Activated CD8-positive, alpha-beta T cell treated with anti-CD3 and anti-CD28 coated beads, Interleukin-2, amount 10 ng/mL, durations not matched to agents 7 days and 5 days (primary cell): Measurements from ENCODE around the gene LILRA5. TPM values are rescaled to one million over a fixed set of nuclear protein-coding genes. Genes with fewer than 3 reads are reported as not detected.

Source experiments
- ATAC-seq: fragments of 150-1000 bp; cut with Tn5 transposase; one replicate; pipeline ENCODE4 v1.10.0; 2021; ENCODE audit warnings: moderate library complexity
- CTCF ChIA-PET: fragments of 350-600 bp; sonication (Branson Sonifier 250); formaldehyde crosslinking; loops from one replicate; lab custom pipeline; 2021; ENCODE audit warnings: antibody characterized with exemption; lab: Charles Lee
- POLR2A ChIA-PET: fragments of 350-600 bp; sonication (Branson Sonifier 250); formaldehyde crosslinking; loops from one replicate; lab custom pipeline; 2021; ENCODE audit warnings: antibody characterized with exemption; lab: Charles Lee
- DNase-seq: peaks from one replicate; pipeline ENCODE4 v3.0.0-alpha.2; 2020
- H3K27ac Mint-ChIP-seq: one replicate; pipeline ENCODE4 v1.8.0; 2021; ENCODE audit warnings: mild to moderate bottlenecking, mixed read lengths
- H3K27me3 Mint-ChIP-seq: one replicate; pipeline ENCODE4 v1.8.0; 2021; ENCODE audit warnings: low read depth, mixed read lengths
- H3K36me3 Mint-ChIP-seq: one replicate; pipeline ENCODE4 v1.8.0; 2021; ENCODE audit warnings: low read depth, mixed read lengths
- H3K4me1 Mint-ChIP-seq: one replicate; pipeline ENCODE4 v1.8.0; 2021; ENCODE audit warnings: low read depth, mixed read lengths
- H3K4me3 Mint-ChIP-seq: one replicate; pipeline ENCODE4 v1.8.0; 2021; ENCODE audit warnings: mild to moderate bottlenecking, mixed read lengths
- H3K9me3 Mint-ChIP-seq: one replicate; pipeline ENCODE4 v1.8.0; 2022; ENCODE audit warnings: mixed read lengths; ENCODE audit not compliant: insufficient read depth
- microRNA-seq: library from miRNA; unstranded; fragments of <30 nt; microRNA quantifications from one replicate; pipeline ENCODE4 v1.2.0, GENCODE V29; 2022
- total RNA-seq, 2 experiments: library from RNA; stranded (reverse); gene quantifications; one replicate each; pipeline ENCODE4 v1.2.3, GENCODE V29; 2021

LILRA5 gene
- total RNA-seq, 2 experiments from 2014 or later = not detected

- POLR2A ChIA-PET = no interaction called here
- DNase-seq (peak; percentile 84), ATAC-seq (peak; percentile 85)
- Mint-ChIP-seq H3K36me3 (no peaks in the 10 kb centered on the region), H3K4me1 (no peaks in the 10 kb centered on the region), H3K4me3 (no peak overlapping the region), H3K9me3 (no peaks in the 10 kb centered on the region), H3K27me3 (peaks cover 21% of the 10 kb centered on the region), H3K27ac (no peak overlapping the region)
- CTCF ChIA-PET = interaction anchor here (0.5 to 2.7 kb wide), 36 partner anchors 8 to 242 kb away, joined by 3 to 30 read pairs (median 4); partner anchors contain the start of genes CNOT3, LENG1, LENG8 and LILRB5
These were observed 46.8 kb downstream of the LILRA5 start for GRCh38 chr19:54266133-54266532.

GRCh38 chr19:54262470-54262869, 50.5 kb downstream of the LILRA5 start:
- Mint-ChIP-seq H3K36me3 (no peaks in the 10 kb centered on the region), H3K27me3 (peaks cover 12% of the 10 kb centered on the region), H3K9me3 (no peaks in the 10 kb centered on the region), H3K27ac (no peak overlapping the region), H3K4me3 (no peak overlapping the region), H3K4me1 (no peaks in the 10 kb centered on the region)
- ATAC-seq = no peak
- POLR2A ChIA-PET = no interaction called here
- DNase-seq = no peak
- CTCF ChIA-PET = no interaction called here

GRCh38 chr19:54262066-54262465, 50.9 kb downstream of the LILRA5 start:
- POLR2A ChIA-PET = no interaction called here
- no peaks in the 10 kb centered on the region for H3K36me3 Mint-ChIP-seq
- H3K4me3 Mint-ChIP-seq = no peak overlapping the region
- H3K27ac Mint-ChIP-seq = no peak overlapping the region
- DNase-seq (no peak), ATAC-seq (no peak)
- CTCF ChIA-PET = no interaction called here
- peaks cover 12% of the 10 kb centered on the region for H3K27me3 Mint-ChIP-seq
- no peaks in the 10 kb centered on the region for H3K4me1 Mint-ChIP-seq
- H3K9me3 Mint-ChIP-seq = no peaks in the 10 kb centered on the region

- no peak within 1 kb of the TSS for H3K27ac Mint-ChIP-seq
- ChIA-PET CTCF (interaction anchor here (1.9 kb wide), 1 partner anchor 9 kb away, joined by 8 read pairs; no protein-coding TSS in a partner anchor), POLR2A (no interaction called here)
- H3K36me3 Mint-ChIP-seq = no peaks in the 10 kb centered on the region
- no peak within 1 kb of the TSS for H3K4me3 Mint-ChIP-seq
- DNase-seq = no peak
- peaks cover 6% of the 10 kb centered on the region for H3K27me3 Mint-ChIP-seq
- no peaks in the 10 kb centered on the region for H3K9me3 Mint-ChIP-seq
- ATAC-seq = no peak
- H3K4me1 Mint-ChIP-seq = no peaks in the 10 kb centered on the region
These were observed 55.9 kb downstream of the LILRA5 start, which contains the start of gene LILRB5 for GRCh38 chr19:54257116-54257480. Gene LILRB5, minus strand, starts transcription at chr19:54257273. Its CDS starts 80 bp downstream, at chr19:54257193.

Small RNAs within 50 kb of the gene (microRNA-seq; reads per million reads assigned to microRNA genes)
- not detected for gene MIR4752

Other genes starting within 250 kb of the LILRA5 start
- gene VSTM1, start 249.3 kb downstream of the LILRA5 start, total RNA-seq = not detected
- not detected for gene TARM1, start 231.8 kb downstream of the LILRA5 start, total RNA-seq
- under 1 TPM; 0.34 to 0.42 TPM for gene OSCAR, start 212.4 kb downstream of the LILRA5 start, total RNA-seq
- gene NDUFA3, start 210.3 kb downstream of the LILRA5 start, total RNA-seq = 100 to 1,000 TPM; 138 to 152 TPM
- 10 to 100 TPM; 50.9 to 51.4 TPM for gene TFPT, start 197.5 kb downstream of the LILRA5 start, total RNA-seq
- gene PRPF31, start 197.4 kb downstream of the LILRA5 start, total RNA-seq = 10 to 100 TPM; 77.5 to 82.8 TPM
- gene CNOT3, start 175.4 kb downstream of the LILRA5 start, total RNA-seq = 10 to 100 TPM; 55.1 to 58.4 TPM
- gene LENG1, start 153.4 kb downstream of the LILRA5 start, total RNA-seq = 1 to 10 TPM; 6.6 to 7.5 TPM
- gene TMC4, start 140.0 kb downstream of the LILRA5 start, total RNA-seq = under 1 TPM; 0.55 to 0.76 TPM
- gene MBOAT7, start 123.6 kb downstream of the LILRA5 start, total RNA-seq = 10 to 100 TPM; 56.9 to 58.8 TPM
- gene TSEN34, start 121.9 kb downstream of the LILRA5 start, total RNA-seq = 10 to 100 TPM; 11.2 to 11.9 TPM
- 1,000 to 10,000 TPM; 1,244 to 1,253 TPM for gene RPS9, start 112.3 kb downstream of the LILRA5 start, total RNA-seq
- gene LILRB3, start 90.2 kb downstream of the LILRA5 start, total RNA-seq = 1 to 10 TPM; 1.1 to 1.5 TPM
- under 1 TPM in 1 of 2 experiments, not detected in 1; 0.18 TPM for gene LILRA6, start 70.4 kb downstream of the LILRA5 start, total RNA-seq
- gene LILRB5, start 55.9 kb downstream of the LILRA5 start, total RNA-seq = not detected
- gene LILRB2, start 32.1 kb downstream of the LILRA5 start, total RNA-seq = not detected
- not detected for gene LILRA4, start 26.0 kb upstream of the LILRA5 start, total RNA-seq
- 10 to 100 TPM; 92.8 to 97.6 TPM for gene LAIR1, start 51.8 kb upstream of the LILRA5 start, total RNA-seq
- 1 to 10 TPM in 1 of 2 experiments, under 1 TPM in 1; 0.99 to 1.3 TPM for gene TTYH1, start 102.3 kb upstream of the LILRA5 start, total RNA-seq
- gene LENG8, start 136.0 kb upstream of the LILRA5 start, total RNA-seq = 100 to 1,000 TPM; 171 to 181 TPM
- 1 to 10 TPM; 5.3 to 5.6 TPM for gene LENG9, start 150.6 kb upstream of the LILRA5 start, total RNA-seq
- gene CDC42EP5, start 160.1 kb upstream of the LILRA5 start, total RNA-seq = not detected
- 1 to 10 TPM; 1.4 to 1.6 TPM for gene LAIR2, start 189.7 kb upstream of the LILRA5 start, total RNA-seq